LoVo (cell line): Measurements from ENCODE around the gene LHX3.

Experiments used
- DNase-seq: peaks from one replicate; pipeline ENCODE4 v3.0.0-alpha.2; 2016; ENCODE audit warnings: low spot score

LHX3 gene

GRCh38 chr9:136192289-136193126 lies 12.4 kb downstream of the LHX3 start:
- DNase-seq, result no peak

- no peak for DNase-seq
These were observed 13.0 kb downstream of the LHX3 start for GRCh38 chr9:136191960-136192286.

- no peak for DNase-seq
These were observed 13.6 kb downstream of the LHX3 start for GRCh38 chr9:136191099-136191959.

GRCh38 chr9:136190656-136191055 lies 14.3 kb downstream of the LHX3 start:
- no peak for DNase-seq

- no peak for DNase-seq
These were observed 14.7 kb downstream of the LHX3 start for GRCh38 chr9:136190237-136190601.

- peak; percentile 33 for DNase-seq
These were observed 15.3 kb downstream of the LHX3 start for GRCh38 chr9:136189394-136190236.

GRCh38 chr9:136187683-136188586 lies 17.0 kb downstream of the LHX3 start:
- DNase-seq, result no peak

GRCh38 chr9:136187197-136187596 lies 17.7 kb downstream of the LHX3 start:
- no peak for DNase-seq

GRCh38 chr9:136186386-136186785 lies 18.5 kb downstream of the LHX3 start:
- no peak for DNase-seq

GRCh38 chr9:136185596-136186366 lies 19.1 kb downstream of the LHX3 start:
- no peak for DNase-seq

- no peak for DNase-seq
These were observed 19.9 kb downstream of the LHX3 start for GRCh38 chr9:136185066-136185465.

- DNase-seq, result no peak
These were observed 22.0 kb downstream of the LHX3 start for GRCh38 chr9:136182850-136183422.

- DNase-seq, result no peak
These were observed 22.5 kb downstream of the LHX3 start for GRCh38 chr9:136182420-136182787.

- DNase-seq, result no peak
These were observed 23.0 kb downstream of the LHX3 start for GRCh38 chr9:136181784-136182419.

- no peak for DNase-seq
These were observed 24.3 kb downstream of the LHX3 start for GRCh38 chr9:136180586-136180985.

GRCh38 chr9:136179761-136180160 lies 25.2 kb downstream of the LHX3 start:
- no peak for DNase-seq

- DNase-seq, result no peak
These were observed 25.8 kb downstream of the LHX3 start for GRCh38 chr9:136179101-136179616.

- no peak for DNase-seq
These were observed 26.2 kb downstream of the LHX3 start for GRCh38 chr9:136178773-136179075.

- DNase-seq, result no peak
These were observed 26.7 kb downstream of the LHX3 start for GRCh38 chr9:136178061-136178772.
